ENCODE measurements around the gene SLC12A3.

SLC12A3 gene

DNA sequence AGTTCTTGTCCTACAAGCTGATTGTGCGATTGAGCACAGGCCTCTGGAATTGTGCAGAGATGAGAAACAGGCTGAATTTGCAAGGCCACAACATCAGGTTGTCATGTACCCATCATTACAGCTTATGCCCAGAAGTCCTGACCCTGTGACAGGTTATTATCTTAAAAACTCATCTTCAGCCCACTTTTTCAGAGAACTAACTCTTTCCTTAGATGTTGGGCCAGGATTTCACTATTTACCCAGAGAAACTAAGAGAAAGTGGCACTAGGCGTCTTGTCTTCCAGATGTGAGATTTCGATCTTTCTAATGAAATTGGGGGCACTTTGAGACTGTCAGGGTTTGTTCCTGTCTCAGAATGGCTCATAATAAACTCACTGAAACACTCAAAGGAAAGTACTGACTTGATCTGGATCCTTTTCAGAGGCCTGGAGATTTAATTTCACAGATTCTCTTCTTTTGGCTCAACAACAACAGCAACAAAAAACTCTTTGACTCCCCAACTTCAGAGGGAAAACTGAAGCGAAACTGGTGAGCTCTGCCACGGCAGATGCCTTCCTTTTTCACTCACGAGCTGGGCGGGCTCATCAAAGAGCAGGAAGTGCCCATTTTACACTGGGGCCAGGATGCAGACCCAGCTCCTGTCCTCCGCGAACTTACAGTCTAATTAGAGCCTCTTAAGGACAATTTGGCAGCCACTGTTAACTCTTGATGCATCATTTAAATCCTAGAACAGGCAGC lies 17.7 kb upstream of the SLC12A3 start:
- DNase-seq (ENCODE audit: low spot score): no peak

GRCh38 chr16:56848029-56848936 lies 16.7 kb upstream of the SLC12A3 start:
- DNase-seq (ENCODE audit: low spot score): no peak

GRCh38 chr16:56848955-56849689 lies 15.9 kb upstream of the SLC12A3 start:
- DNase-seq (ENCODE audit: low spot score): no peak

GRCh38 chr16:56849690-56850680 lies 15.0 kb upstream of the SLC12A3 start:
- DNase-seq (ENCODE audit: low spot score): no peak

GRCh38 chr16:56851671-56852400 lies 13.2 kb upstream of the SLC12A3 start:
- no peak for DNase-seq (ENCODE audit: low spot score)

DNA sequence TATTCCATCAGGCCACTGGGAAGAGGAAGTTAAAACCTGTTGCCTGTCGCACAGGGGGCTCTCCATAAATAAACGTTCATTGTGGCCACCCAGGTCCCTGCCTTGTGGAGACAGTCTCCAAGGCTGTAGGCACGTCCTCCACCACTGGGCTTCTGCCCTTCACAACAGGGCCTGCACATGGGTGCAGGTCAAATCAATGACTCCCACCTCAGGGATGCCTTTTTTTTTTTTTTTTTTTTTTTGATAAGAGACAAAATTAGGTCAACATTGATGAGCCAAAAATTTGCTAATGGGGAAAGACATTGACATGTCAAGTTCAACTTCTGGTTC lies 12.6 kb upstream of the SLC12A3 start:
- DNase-seq (ENCODE audit: low spot score): no peak

- no peak for DNase-seq (ENCODE audit: low spot score)
Observed at GRCh38 chr16:56852968-56853367, 12.0 kb upstream of the SLC12A3 start.

GRCh38 chr16:56855201-56855600 lies 9.8 kb upstream of the SLC12A3 start:
- DNase-seq (ENCODE audit: low spot score): no peak

- DNase-seq (ENCODE audit: low spot score): no peak
Observed at GRCh38 chr16:56855946-56856345, 9.1 kb upstream of the SLC12A3 start.

GRCh38 chr16:56856876-56857447 lies 8.0 kb upstream of the SLC12A3 start:
- DNase-seq (ENCODE audit: low spot score): no peak

DNA sequence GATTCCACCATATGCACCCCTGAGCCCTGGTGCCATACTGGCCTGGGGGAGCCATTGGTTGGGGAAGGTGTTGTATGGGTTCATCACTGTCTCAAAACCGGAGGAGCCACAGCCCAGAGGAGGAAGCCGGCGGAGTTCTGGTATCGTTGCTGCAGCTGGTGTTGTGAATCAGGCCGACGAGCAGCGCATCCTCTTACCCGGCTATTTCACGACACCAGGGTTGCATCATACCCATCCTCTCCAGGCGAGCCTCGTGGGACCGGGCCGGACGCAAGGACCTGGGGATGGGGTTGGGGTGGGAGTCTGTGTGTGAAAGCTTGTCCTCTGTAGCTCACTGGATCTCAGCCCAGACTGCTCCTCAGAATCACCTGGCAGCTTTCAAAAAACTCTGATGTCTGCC lies 6.6 kb upstream of the SLC12A3 start:
- no peak for DNase-seq (ENCODE audit: low spot score)

DNA sequence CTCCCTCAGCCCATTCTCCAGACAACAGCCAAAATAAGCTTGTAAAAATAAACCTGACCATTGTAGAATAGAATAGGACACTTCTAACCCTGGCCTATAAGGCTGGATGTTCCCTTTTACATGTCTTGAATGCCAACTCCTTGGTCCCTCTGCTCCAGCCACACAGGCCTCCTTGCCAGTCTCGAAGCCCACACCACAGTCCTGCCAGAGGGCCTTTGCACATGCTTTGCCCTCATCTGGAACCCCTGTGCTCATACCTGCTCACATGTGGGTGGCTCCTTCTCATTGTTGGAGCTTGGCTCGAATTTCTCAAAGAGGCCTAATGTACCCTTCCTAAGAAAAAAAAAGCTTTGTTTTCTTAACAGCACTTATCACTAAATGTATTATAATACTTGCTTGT lies 5.4 kb upstream of the SLC12A3 start:
- no peak for DNase-seq (ENCODE audit: low spot score)

DNA sequence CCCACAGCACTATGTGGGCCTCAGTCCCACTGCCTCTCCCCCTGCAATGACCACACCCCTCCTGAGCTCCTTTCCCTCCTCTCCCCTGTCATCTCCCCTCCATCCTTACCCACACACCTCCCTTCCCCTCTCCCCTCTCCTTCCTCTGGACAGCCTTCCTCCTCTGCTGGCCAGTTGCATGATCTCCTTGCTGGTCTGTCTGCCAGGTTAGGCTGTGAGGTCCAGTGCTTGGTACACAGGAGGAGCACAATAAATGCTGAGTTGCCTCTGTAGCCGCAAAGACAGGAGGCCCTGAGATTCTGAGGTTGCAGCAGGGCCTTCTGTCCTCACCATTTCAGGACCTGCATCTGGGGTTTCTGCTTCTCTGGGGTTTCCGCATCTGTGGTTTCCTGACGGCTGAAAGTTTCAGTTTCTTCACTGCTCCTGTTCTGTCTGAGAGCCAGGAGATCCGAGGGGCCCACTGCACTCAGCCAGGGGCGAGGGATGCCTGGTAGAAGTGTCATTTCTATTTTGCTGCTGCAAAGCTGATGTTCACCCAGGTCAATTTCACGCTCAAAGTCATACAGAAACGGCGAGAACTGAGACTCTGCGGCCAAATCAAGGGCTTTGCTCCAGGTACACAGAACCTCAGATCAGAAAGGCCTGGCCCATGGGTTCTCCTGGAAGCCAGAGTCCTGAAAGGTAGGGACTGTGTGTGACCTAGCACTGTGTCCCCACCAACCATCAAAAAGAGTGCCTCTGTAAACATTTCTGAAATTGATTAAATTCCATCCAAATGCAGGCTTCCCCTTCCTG lies 4.6 kb upstream of the SLC12A3 start:
- no peak for DNase-seq (ENCODE audit: low spot score)

GRCh38 chr16:56861092-56861610 lies 3.9 kb upstream of the SLC12A3 start:
- DNase-seq (ENCODE audit: low spot score): no peak

- no peak for DNase-seq (ENCODE audit: low spot score)
Observed at GRCh38 chr16:56861756-56862155, 3.3 kb upstream of the SLC12A3 start.

DNA sequence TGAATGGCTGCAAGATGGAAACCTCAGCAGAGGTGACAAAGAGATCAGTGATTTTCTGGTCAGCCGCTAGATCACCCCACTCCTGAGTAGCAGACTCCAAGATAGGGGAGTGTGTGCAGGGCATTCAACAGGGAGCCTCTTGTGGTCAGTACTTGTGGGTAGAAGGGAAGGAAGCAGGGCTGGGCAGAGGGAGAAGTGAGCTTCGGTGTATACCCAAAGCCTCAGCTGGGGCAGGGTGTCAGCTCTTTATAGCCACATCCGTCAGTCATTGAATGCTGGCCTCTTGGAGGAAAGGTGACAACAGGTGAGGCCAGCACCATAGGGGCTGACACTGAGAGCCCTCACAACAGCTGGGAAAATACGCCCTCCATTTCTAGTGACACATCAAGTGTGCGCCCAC lies 2.2 kb upstream of the SLC12A3 start:
- DNase-seq (ENCODE audit: low spot score): no peak

DNA sequence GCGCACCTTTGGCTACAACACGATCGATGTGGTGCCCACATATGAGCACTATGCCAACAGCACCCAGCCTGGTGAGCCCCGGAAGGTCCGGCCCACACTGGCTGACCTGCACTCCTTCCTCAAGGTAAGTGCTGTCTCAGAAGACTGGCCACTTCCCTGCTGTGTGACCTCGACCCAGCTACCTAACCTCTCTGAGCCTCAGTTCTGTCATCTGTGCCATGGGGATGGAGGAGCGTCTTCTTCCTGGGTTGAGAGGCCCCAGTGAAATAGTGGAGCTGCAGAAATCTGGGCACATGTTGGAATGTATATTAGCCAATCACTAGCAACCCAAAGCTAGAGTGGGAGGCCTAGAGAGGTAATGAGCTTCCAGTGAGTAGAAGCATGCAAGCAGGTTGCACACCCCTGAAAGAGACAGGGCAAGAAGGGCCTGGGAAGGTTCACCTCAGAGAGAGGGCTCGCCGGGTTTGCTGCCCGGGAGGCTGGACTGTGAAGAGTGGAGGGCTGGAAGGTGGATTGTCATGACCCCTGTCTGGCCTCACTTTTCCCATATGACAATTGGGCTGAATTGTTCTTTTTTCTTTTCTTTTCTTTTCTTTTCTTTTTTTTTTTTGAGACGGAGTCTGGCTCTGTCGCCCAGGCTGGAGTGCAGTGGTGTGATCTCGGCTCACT lies 521 bp downstream of the SLC12A3 start:
- no peak for DNase-seq (ENCODE audit: low spot score)

GRCh38 chr16:56866955-56867830 lies 2.2 kb downstream of the SLC12A3 start:
- DNase-seq (ENCODE audit: low spot score): peak; percentile 47
